HG03520 (cell line): ENCODE data around the gene OSGEP.
A peak's percentile ranks its signal among the peaks of the same experiment; 100 is the strongest.

Experiments
- ATAC-seq: cut with Tn5 transposase; IDR thresholded peaks from one replicate; pipeline ENCODE4 v1.9.1; 2021; ENCODE audit warnings: mild to moderate bottlenecking, moderate library complexity; ENCODE audit not compliant: unreplicated experiment

Gene OSGEP

DNA sequence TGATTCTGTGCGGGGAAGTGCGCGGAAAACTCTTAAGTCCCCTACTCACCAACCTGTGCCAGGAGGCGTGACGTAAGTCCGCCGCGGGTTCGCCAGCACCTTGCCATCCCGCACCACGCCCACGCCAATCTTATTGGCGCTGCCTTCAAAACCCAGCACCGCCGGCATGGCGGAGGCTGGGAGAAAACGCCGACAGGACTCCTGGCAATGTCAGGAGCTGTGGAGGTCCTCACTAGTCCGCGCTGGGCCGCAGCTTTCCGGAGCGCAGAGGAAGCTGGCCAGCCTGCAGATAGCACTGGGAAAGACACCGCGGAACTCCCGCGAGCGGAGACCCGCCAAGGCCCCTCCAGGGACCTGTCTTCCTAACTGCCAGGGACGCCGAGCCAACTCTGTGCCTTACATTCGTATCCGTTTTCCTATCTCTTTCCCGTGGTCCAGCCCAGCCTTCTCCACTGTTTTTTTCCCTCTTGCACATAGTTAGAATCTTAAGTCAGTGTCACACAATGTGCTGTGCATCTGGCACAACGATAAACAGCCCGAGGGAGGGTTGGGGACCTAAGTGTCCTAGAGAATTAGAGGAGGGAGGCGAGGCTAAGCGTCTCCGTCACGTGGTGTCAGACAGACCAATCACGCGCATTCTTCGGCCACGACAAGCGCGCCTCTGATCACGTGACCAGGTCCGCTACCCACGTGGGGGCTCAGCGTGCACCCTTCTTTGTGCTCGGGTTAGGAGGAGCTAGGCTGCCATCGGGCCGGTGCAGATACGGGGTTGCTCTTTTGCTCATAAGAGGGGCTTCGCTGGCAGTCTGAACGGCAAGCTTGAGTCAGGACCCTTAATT is at the start of gene OSGEP, which contains the start of gene APEX1:
Gene OSGEP (minus strand): TSS at position 297 of the 839 bp plus-strand sequence. CDS start 129 bp downstream, at position 168.
Gene APEX1 (plus strand): TSS at position 711 of the 839 bp plus-strand sequence. CDS start 420 bp downstream, outside the sequence.
- peak; percentile 86 for ATAC-seq

DNA sequence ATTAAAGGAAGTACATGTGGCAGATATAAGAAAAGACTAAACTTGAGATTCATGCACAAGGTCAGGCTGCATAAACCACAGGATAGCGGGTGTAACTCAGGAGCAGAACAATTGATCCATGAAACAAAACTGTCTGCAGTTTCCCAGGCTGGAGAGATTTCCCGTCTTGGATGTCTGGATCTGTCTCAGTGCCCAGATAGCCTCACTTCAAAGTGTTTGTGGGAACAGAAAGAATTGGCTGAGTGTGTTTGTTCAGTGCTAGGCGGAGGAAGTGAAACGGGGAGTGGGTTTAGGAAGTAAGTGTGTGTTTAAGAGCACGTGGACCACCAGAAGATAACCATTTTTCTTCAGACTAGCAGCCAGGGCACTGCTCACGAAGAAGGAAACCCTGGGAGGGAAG is 49.3 kb upstream of the OSGEP start:
- no peak for ATAC-seq

DNA sequence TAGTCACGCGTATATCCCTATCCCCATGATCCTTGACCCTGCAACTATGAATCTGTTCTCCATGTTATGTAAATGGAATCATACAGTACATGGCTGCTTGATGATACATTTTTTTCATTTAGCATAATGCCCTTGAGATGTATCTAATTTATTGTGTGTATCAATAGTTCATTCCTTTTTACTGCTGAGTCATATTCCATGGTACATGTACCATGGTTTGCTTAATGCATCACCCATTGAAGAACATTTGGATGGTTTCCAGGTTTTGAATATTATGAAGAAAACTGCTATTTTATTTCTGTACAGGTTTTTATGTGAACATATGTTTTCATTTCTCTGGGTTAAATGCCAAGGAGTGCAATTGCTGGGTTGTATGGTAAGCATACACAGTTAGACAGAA is 46.7 kb upstream of the OSGEP start:
- no peak for ATAC-seq

DNA sequence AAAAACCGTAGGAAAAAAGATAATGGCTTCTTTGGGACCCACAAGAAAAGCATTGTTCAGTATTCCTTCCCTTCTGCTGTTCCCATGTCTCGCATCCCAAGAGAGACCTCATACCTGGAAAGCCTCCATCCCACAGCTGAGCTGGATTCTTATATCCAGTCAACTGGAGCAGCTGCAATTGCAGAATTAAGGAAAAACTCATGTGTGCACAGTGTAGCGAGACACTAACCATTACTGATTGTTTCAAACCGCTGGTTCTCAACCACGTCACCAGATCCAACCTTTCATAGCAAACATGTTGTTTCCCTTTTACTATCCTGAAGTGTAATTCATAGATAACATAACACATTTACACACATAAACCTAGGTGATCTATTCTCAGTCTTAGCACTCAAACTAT is 45.3 kb upstream of the OSGEP start:
- ATAC-seq, result no peak

DNA sequence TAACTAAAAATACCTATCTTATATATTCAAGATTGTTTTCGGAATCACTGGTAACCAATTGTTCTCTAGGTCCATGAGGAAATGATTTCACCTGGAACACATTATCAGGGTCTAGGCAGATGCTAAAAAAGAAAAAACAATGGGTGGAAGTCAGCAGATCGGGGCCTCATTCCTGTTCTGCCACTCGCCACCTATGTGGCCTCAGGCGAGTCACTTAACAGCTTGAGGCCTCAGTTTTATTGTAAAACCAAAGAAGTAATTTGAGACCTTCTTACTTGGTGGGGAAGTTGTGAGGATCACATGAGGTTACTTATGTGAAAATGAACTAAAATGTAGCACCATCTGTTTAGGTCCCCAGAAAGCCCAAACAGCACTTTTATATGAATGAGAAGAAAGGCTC is 44.5 kb upstream of the OSGEP start:
- no peak for ATAC-seq

DNA sequence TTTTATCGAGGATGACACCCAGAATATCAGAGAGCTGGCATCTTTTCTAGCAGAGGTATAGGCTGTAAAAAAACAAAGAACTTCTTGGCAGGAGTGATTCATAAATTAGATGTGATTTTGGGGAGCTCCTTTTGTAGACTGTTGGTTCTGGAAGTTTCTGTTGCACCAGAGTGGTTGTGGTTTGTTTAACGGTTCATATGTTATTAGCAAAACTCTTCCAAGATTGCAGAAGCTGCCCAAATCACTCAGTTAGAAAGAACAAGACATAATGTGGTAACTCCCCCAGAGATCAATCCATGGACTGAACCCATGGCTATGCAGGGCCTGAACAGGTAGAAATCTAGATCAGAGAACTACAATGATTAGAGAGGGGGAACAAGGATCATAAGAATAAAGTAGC is 44.0 kb upstream of the OSGEP start:
- ATAC-seq, result no peak

DNA sequence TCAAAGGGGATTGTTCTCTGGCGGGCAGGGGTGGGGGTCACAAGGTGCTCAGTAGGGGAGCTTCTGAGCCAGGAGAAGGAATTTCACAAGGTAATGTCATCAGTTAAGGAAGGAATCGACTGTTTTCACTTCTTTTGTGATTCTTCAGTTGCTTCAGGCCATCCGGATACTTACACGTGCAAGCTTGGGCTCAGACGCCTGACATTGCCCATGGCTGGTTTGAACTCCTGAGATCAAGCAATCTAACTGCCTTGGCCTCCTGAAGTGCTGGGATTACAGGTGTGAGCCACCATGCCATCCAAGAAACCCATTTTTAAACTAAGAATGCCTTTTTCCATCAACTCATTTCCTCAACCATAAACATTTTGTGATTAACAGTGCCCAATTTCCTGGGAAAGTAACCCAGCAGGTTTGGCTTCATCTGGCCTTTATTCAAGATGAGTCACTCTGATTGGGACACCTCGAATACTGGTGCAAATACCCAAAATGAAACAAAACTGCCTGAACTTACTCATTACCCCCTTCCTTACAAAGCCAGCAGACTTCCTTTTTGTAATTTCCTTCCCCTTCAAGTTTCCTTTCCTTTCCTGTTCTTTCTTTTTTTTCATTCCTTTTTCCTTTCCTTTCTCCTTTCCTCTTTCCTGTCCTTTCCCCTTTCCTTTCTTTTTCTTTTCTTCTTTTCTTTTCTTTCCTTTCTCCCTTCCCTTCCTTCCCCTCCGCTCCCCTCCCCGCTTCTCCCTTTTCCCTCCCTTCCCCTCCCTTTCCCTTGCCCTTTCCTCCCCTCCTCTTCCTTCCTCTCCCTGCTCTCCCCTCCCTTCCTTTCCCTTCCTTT is 40.5 kb upstream of the OSGEP start:
- ATAC-seq, result no peak

DNA sequence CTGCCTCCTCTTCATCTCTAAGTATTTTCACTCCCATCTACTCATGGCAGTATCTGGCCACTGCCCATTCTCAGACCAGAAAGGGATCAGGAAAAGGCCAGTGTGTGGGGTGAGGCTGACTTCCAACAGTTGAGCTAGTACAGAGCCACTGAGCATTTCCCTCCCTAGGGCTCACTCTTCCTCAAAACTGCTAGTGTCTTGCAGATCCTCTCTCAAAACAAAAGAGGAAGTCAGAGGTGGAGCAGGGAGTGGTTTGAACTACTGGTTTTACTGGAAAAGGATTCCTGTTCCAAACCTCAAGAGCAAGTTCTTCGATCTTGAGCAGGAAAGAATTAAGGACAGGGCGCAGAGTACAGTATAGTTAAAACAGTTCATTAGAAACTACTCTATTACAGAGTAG is 39.0 kb upstream of the OSGEP start:
- ATAC-seq, result no peak

DNA sequence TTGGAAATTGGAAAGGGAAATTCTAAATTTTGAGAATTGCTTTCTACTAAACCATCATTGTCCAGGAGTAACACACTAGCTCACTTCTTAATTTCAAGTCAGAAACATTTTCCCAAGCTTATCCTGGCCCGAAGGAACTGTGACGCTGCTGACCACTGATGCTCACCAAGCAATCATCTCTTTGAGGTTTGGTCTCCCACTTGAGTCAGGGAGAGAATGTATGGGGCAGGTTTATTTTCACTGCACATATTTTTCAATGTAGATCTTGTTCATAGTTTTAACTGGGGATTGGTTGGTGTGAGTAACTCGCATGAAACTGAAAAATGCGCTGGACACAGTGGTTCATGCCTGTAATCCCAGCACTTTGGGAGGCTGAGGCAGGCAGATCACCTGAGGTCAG is 37.9 kb upstream of the OSGEP start:
- no peak for ATAC-seq

DNA sequence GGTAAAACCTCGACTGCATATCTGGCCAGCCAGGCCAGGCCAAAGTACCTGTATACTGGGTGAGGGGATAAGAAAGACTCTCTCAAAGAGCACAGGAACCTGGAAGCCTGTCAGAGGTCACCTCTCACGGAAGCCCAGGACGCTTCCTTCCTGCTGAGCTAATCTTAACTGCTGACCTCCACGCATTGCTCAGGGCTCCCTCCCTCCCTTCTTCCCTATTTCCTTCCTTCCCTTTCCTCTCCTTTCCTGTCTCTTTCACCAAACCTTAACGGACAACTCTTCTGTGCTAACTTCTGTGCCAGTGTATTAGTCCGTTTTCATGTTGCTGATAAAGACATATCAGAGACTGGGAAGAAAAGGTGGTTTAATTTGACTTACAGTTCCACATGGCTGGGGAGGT is 36.0 kb upstream of the OSGEP start:
- ATAC-seq, result no peak

DNA sequence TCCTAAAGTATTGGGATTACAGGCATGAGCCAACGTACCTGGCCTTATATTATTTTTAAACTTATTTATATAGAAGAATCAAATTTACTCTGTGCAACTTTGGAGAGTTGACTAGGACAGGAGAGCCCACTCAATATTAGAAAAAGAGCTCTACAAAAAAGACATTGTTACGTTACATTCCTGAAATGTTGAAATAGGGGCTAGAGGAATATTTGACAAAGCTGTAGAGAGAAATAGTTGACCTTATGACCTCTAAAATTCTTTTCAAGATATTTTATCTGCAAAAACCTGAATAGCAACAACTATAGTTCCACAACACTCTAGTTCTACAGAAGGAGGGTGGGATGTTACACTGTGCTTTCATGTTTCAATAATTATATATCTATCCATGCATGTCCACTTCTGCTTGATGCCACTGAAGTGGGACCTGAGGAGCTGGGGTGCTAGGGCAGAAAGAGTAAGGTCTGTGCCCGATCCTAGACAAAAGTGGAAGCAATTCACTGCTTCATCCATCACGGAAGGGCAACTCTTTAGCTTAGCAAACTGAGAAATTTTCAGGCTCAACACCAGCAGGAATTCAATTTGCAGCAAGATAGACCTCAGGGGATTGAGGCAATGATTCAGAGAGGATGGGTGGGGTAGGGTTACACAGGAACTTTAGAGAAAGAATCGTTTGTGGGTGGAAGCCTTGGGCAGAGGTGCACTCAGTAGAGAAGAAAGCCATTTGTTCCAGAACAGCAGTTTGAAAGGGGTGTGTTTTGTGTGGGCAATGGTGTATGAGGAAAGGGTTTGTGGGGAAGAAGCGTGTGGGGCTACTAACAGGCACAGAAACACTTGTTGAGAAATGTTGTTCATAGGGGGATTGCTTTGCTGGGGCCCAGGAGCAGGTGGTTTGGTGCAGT is 34.7 kb upstream of the OSGEP start:
- peak; percentile 33 for ATAC-seq

DNA sequence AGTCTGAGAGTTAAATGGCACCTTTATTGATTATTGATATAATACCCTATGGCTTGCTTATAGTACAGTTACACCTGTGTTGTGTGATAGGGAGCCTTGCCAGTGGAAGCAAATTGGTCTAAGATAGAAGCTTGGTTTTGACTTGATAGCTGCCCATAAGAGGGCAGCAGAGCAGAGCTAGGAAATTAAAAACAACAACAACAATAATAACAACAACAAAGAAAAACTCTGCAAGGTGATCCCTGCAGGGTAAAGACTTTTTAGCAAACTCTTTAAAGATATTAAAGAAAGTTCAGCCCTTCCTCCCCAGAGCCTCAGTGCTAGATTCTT is 32.7 kb upstream of the OSGEP start:
- no peak for ATAC-seq

DNA sequence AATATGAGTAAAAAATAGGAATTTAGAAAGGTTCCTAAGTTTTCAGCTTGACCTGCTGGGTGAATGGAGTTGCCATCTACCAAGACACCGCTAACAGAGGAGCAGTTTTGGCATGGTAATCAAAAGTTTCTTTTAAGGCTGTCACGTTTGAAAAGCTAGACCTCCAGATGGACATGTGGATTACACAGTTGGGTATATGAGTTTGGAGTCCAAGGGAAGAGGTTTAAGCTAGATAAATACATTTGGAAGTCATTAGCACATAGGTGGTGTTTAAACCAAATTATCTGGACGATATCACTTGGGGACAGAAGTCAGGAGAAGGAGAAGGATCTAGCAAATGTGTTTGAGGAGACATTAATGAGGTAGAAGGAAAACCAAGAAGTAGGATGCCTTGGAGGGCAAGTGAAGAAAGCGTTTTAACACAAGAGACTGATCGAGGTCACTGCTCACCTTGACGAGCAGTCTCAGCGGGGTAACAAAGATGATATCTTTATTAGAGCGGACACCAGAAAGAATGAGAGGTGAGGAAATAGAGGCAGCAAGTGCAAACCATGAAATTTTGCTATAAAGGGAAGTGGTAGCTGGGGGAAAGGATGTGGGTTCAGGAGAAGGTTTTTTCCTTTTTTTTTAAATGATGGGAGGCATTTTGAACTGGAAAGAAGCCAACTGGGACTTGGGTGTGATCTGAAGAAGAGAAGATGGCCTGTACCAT is 32.2 kb upstream of the OSGEP start:
- no peak for ATAC-seq

DNA sequence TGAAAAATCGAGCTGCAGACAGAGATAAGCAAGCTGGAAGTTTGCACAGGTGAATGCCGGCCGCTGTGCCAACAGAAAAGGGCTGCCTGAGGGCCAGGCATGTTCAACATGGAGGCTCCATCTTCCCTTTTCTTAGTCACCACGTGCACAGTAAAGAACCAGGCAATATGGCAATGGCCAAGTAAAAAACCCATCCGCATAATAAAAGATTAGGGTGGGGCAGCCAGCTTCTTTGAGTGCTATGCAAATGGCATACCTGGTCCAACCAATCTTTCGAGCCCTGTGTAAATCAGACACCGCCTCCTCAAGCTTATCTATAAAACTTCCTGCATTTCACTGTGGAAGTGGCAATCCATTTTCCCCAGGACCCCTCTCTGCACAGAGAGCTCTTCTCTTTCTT is 31.3 kb upstream of the OSGEP start:
- ATAC-seq, result no peak

DNA sequence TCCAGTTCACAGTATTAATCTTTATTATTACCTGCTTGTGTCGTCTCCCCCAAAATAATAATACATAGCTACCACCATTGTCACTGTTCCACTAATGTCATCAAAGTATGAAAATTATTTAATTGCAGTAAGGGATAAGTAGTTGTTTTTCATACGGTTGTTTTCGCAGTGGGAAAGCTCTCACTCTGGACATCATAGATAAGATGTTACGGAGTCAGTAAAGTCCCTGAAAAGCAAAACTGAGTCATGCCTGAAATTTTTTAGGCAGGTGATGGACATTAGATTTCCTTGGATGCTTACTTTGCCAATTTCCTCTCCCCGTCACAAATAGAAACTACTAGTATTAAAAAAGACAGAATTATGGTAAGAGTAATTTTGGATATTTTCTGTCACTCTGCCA is 27.8 kb upstream of the OSGEP start:
- no peak for ATAC-seq

DNA sequence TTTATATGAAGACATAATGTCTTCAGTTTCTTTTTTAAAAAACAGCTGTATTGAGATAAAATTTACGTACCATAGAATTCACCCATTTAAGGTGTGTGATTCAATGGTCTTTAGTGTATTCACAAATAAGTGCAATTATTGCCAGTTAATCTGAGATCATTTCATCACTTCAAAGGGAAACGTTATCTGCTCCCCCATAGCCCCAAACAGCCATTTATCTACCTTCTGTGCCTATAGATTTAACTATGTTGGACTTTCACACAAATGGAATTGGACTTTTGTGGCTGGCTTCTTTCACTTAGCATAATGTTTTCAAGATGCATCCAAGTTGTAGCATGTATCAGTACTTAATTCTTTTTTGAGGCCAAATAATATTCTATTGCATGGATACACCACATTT is 24.3 kb upstream of the OSGEP start:
- no peak for ATAC-seq

DNA sequence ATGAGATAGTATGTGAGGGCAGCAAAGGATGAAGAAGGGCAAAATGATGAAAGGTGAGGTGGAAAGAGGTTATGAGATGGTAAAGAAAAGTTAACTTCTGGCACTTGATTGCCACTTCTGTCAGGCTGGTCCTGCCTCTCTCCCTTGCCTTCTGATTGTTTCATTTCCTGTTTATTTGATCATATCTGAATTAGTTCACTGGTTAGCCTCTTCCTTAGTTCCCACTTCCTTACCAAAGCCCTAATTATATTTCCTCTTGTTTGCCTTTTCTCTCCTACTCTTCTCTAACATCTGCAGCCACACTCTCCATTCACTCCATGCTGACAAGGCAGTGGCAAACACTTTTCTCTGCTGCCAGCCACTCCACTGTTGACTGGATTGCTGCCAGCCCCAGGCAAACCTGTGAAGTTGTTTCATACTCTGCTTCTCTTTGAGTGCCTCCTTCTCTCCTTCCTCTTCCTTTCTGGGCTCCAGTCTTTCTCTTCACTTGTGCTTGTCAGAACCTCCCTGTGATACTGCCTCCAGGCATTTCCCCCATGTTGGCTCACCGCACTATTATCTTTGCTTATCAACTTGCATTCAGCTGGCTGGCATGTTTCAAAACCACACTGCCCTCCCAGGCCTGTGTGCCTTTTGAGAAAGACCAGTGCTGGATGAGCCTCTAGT is 22.7 kb upstream of the OSGEP start:
- ATAC-seq, result no peak

DNA sequence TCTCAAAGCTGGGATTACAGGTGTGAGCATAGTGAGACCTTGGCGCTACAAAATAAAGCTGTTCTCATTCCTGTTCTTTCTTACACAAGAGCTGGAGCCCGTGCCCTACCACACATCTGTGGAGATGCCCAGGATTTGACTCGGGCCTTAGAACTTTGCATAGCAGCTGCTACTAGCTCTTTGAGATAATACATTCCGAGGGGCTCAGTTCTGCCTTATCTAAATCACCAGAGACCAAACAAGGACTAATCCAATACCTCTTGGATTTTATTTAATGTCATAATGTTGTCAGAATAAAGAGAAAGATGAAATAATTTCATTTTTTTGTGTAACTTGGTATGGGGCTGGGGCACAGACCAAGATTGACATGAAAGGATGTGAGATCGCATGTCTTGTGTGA is 22.2 kb upstream of the OSGEP start:
- ATAC-seq, result no peak

DNA sequence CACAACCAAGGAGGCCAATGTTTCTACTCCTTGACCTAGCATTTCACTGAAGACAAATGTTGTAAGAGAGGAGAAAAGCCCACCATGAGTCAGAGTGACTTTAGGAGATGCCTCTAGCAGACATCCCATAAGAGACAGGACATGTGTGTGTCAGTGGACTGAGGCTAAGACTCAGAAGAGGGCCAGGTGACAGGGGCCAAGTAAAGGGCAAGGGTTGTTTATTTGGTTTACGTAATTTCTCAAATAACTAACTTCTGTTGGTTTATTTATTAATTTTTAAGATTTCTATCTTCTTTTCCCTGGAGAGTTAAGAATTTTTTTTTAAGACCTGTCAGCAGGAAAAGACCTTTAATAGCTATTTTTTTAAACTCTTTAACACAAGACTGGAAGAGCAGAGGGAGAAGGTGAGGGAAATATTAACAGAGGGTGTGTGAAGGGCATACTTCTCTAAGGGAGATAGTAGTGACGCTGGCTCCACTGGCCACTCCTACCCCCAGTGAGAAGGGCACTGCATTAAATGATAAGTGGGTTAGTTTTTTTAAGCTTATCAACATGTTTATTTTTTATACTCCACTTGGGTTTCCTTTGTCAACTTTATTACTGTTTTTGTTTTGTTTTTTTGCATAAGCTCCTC is 18.0 kb upstream of the OSGEP start:
- ATAC-seq, result no peak

DNA sequence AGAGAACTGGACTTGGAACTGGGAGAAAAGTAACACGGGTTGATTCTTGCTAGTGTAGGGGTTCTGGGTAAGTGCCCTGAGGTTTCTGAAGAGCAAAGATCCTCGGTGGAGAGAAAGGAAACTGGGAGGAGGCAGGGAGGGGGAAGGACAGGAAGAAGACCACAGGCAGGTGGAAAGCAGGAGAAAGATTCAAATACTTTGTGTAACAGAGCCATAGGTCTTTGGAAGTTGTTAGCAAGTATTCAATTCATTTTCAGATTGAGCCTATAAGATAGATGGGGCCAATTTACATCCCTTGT is 15.9 kb upstream of the OSGEP start:
- no peak for ATAC-seq
